HEK293T (cell line): ENCODE measurements around the gene GBGT1.
"Not testable (repeated sequence)": the region's sequence is repeated elsewhere in the genome, so short reads cannot be mapped to it uniquely, and the experiment has no call there.

Experiments used
- ARNT ChIP-seq: fragments of 450-650 bp; IDR thresholded peaks from 2 replicates; pipeline ENCODE4 v1.6.1; 2017; ENCODE audit warnings: mild to moderate bottlenecking
- PKNOX1 ChIP-seq: fragments of 450-650 bp; IDR thresholded peaks from 2 replicates; pipeline ENCODE4 v1.6.1; 2016
- ZNF384 ChIP-seq: fragments of 450-650 bp; IDR thresholded peaks from 2 replicates; pipeline ENCODE4 v1.6.1; 2016

- TF ChIP-seq ZNF384, PKNOX1, ARNT: not testable (repeated sequence)
Measured at GRCh38 chr9:133209327-133210201, 45.9 kb upstream of the GBGT1 start.
